HG03175 (cell line): ENCODE results near the gene CDON.
"Not testable (repeated sequence)": the region's sequence is repeated elsewhere in the genome, so short reads cannot be mapped to it uniquely, and the experiment has no call there.

Experiments
- ATAC-seq: cut with Tn5 transposase; IDR thresholded peaks from one replicate; pipeline ENCODE4 v1.9.1; 2021; ENCODE audit warnings: mild to moderate bottlenecking, moderate library complexity; ENCODE audit not compliant: unreplicated experiment

Gene CDON

DNA sequence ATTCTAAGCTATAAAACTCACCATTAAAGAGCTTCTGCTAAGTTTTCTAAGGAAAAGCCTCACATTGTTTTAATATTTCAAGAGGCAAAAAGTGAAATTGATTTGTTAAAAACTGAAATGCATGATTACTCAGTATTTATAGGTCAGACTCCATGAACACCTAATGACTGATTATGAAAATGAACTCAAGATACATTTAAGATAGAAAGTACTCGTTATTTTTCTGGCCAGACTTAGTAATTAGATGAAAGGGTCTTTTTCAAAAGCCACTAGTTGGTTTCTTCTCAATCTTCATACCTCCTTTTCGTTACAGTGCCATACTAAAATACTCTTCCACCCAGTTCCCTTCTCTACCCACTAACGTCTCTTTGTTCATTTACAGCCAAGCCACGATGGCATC, 60.5 kb downstream of the CDON start:
- no peak for ATAC-seq

- no peak for ATAC-seq
These were observed 63.3 kb downstream of the CDON start for GRCh38 chr11:125999234-125999880.

GRCh38 chr11:125998267-125998666, 64.4 kb downstream of the CDON start:
- no peak for ATAC-seq

DNA sequence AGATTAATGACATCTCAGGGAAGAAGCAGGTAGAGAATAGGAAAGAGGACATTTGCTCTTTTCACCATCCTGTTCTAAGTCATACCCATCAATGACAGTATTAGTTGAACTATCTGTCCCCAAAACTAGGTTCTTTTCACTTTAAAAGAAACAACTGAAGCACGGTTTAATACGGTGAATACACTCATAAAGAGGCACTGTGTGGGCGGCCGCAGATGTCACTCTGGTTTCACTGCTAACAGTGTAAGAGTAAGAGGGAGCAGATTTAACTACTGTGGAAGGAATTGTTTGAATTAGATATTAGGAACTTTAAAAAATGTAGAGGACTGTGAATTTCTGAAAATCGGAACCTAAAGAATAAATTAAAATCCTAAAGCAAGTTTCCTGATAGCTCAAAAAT, 67.4 kb downstream of the CDON start:
- peak; percentile 57 for ATAC-seq

DNA sequence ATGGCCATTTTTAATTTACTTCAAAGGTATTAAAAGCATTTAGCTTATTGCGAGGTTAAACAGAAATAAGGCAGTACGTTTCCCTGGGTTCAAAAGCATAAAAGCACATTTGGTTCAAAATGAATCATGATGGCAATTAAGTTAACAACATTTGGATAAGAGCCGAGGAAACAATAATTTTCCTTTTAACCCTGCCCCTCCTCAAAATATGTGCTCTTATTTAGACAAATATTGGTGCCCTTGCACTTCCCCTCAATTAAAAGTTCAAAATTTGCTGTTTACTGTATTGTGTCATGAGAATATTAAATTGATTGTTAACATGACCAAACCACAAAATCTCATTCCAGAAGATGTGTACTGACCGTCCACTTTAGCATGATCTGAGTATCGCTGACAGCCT, 68.2 kb downstream of the CDON start:
- ATAC-seq, result no peak

GRCh38 chr11:125992893-125993292, 69.8 kb downstream of the CDON start:
- no peak for ATAC-seq

GRCh38 chr11:125990244-125990643, 72.4 kb downstream of the CDON start:
- no peak for ATAC-seq

GRCh38 chr11:125987066-125987641, 75.5 kb downstream of the CDON start:
- no peak for ATAC-seq

DNA sequence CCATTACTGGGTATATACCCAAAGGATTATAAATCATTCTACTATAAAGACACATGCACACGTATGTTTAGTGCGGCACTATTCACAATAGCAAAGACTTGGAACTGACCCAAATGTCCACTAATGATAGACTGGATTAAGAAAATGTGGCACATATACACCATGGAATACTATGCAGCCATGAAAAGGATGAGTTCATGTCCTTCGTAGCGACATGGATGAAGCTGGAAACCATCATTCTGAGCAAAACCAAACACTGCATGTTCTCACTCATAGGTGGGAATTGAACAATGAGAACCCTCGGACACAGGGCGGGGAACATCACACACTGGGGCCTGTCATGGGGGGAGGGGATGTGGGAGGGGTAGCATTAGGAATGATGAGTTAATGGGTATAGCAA, 76.7 kb downstream of the CDON start:
- ATAC-seq, result not testable (repeated sequence)

DNA sequence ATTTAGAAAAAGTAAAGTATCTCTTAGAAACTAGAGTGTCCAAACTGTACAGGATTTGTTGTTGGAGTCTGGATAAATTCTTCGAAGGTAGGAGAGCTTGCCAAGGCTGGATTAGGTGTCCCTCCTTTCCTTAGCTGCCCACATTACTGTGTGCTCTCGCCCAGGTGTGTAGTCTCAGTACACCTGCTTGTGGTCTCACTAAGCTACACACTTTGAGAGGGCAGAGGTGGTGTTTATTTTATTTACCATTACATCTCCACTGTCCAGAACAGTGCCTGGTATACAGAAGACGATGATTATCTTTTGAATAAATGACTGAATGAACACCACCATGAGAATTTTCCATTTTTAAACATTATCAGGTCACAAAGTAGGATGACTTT, 80.3 kb downstream of the CDON start:
- ATAC-seq, result no peak

- ATAC-seq, result no peak
These were observed 82.2 kb downstream of the CDON start for GRCh38 chr11:125980436-125980835.

GRCh38 chr11:125979511-125979910, 83.2 kb downstream of the CDON start:
- ATAC-seq, result no peak

DNA sequence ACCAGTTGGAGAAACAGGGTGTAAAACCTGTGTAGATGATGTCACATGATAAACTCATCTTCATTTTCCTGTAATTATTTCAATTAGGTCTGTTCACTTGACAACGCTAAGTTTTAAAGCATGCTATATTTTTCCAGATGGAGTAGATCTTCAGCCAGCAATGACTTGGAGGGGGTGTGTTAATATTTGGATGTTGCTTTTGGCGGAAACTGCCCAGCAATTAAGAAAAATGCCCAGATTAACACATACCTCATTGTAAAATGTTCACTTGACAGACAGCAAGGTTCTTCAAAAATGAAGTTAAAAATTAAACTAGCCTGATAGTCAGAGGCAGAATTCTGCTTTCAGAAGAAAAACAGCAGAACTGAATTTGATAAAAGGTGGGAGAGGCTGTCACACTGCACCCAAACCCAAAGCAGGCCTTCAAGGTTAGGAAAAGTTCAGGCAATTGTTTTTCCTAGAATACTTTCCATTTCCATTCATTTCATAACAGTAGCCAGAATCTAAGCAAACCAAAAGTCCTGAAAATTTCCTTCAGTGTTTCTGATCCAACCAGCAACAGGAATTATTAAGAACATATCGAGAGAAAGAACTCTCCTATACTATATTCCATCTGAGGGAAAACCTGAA, 83.8 kb downstream of the CDON start:
- no peak for ATAC-seq

DNA sequence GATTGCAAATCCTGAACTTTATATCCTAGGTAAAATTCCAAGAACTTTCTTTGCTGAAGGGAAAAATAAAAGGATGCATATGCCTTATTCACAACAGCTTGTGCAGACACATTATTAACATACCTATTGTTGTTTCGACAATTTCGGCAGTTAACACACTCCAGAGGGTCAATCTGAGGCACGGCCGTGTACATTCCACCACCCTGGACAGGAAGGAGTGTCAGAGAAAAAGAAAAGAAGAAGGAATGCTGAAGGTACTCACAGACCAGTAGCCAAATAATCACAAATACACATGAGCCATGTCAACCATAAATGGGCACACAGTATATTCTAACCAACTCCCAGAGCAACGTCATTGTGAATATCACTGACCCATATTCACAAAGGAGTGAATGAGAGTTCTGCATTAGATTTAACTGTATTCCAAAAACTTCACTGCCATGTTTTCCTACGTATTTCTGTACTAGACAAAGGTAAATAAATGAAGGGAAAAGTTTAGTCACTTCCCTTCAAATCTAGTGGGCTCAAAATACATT, 84.4 kb downstream of the CDON start:
- ATAC-seq, result no peak

- ATAC-seq, result no peak
These were observed 85.3 kb downstream of the CDON start for GRCh38 chr11:125977333-125977732.

GRCh38 chr11:125976156-125976555, 86.5 kb downstream of the CDON start:
- no peak for ATAC-seq

GRCh38 chr11:125975634-125976033, 87.0 kb downstream of the CDON start:
- ATAC-seq, result no peak

DNA sequence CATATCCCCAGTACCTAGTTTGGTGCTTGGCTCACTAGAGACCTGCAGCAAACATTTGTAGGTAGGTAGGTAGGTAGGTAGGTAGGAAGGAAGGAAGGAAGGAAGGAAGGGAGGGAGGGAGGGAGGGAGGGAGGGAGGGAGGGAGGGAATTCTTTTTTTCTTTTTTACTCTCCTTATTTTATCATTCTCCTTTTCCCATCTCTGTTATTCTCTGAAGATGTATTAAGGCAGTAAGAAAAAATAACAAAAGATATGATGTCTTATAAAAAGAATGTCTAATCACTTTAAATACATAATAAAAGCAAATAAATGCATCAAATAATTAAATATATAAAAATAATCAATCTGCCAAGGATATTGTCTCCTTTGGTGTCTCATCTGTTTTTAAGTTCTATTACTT, 88.4 kb downstream of the CDON start:
- ATAC-seq, result no peak

GRCh38 chr11:125971618-125972017, 91.0 kb downstream of the CDON start:
- no peak for ATAC-seq

GRCh38 chr11:125968354-125968753, 94.3 kb downstream of the CDON start:
- ATAC-seq, result no peak

GRCh38 chr11:125967515-125967914, 95.2 kb downstream of the CDON start:
- no peak for ATAC-seq

DNA sequence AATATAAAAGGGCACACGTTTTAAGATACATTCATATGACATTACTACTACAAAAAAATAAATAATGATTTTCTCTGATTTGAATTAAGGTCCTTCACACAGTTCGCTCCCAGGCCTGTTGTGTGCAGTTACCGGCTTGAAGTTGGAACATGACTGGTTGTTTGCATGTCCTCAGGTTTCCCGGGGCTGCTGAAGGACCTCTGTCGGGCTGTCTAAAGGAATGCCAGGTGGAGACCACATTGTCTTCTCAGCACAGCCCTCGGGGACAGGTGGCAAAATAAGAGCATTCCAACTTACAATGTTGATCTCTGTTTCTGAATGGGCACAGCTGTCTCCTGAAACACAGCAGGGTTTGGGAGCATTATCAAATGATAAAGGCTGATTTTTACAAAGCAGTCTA, 101.9 kb downstream of the CDON start:
- ATAC-seq, result no peak
